ENCODE data around the gene LUC7L.

LUC7L gene

DNA sequence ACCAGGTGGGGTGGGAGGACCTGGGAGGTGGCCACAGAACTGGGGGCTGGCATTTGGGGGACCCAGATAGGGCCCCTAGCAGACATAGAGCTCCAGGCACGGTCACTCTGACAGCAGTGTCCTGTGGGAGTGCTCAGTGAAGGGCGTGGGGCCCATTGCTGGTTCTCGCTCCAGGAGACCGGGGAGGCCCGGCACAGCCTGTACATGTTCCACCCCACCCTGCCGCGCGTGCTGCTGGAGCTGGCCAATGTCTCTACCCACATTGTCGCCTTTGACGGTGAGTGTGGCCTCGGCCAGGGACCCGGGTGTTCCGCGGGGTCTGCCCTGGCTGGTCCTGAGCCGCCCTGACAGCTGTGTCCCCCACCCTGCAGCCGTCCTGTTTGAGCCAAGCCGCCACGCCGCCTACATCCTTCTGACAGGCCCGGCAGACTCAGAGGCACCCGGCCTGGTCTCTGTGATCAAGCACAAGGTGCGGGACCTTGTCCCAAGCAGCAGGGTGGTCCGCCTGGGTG, 35.2 kb upstream of the LUC7L start:
- no peaks in the 10 kb centered on the region for H3K9me3 ChIP-seq
- H3K36me3 ChIP-seq, result peaks cover 65% of the 10 kb centered on the region
- H3K27ac ChIP-seq, result no peak overlapping the region
- no peaks in the 10 kb centered on the region for H3K4me1 ChIP-seq (ENCODE audit: control insufficient read depth in 1 of 2, insufficient read depth in 1 of 2, low read depth in 1 of 2, low read length in 1 of 2)
- H3K4me3 ChIP-seq (ENCODE audit: low read depth in 1 of 2, low read length in 1 of 2), result no peak overlapping the region
- peaks cover 4% of the 10 kb centered on the region for H3K27me3 ChIP-seq
- TF ChIP-seq, protein P1, sequence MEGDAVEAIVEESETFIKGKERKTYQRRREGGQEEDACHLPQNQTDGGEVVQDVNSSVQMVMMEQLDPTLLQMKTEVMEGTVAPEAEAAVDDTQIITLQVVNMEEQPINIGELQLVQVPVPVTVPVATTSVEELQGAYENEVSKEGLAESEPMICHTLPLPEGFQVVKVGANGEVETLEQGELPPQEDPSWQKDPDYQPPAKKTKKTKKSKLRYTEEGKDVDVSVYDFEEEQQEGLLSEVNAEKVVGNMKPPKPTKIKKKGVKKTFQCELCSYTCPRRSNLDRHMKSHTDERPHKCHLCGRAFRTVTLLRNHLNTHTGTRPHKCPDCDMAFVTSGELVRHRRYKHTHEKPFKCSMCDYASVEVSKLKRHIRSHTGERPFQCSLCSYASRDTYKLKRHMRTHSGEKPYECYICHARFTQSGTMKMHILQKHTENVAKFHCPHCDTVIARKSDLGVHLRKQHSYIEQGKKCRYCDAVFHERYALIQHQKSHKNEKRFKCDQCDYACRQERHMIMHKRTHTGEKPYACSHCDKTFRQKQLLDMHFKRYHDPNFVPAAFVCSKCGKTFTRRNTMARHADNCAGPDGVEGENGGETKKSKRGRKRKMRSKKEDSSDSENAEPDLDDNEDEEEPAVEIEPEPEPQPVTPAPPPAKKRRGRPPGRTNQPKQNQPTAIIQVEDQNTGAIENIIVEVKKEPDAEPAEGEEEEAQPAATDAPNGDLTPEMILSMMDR (IDR thresholded peaks at IDR 0.05), result no peak

DNA sequence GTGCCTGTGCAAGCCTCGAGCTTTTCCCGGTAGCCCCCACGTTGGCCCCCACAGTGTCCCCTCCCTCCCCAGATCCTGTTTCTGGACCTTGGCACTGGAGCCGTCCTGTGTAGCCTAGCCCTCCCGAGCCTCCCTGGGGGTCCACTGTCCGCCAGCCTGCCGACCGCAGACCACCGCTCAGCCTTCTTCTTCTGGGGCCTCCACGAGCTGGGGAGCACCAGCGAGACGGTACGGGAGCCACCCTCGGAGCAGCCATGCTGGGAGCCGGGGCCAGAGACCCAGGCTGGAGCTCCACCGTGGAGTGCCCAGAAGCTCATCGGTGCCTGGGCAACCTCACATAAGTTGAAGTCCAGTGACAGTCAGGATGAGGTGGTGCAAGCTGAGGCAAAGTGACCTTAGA, 34.7 kb upstream of the LUC7L start:
- H3K36me3 ChIP-seq, result peaks cover 68% of the 10 kb centered on the region
- H3K4me3 ChIP-seq (ENCODE audit: low read depth in 1 of 2, low read length in 1 of 2), result no peak overlapping the region

DNA sequence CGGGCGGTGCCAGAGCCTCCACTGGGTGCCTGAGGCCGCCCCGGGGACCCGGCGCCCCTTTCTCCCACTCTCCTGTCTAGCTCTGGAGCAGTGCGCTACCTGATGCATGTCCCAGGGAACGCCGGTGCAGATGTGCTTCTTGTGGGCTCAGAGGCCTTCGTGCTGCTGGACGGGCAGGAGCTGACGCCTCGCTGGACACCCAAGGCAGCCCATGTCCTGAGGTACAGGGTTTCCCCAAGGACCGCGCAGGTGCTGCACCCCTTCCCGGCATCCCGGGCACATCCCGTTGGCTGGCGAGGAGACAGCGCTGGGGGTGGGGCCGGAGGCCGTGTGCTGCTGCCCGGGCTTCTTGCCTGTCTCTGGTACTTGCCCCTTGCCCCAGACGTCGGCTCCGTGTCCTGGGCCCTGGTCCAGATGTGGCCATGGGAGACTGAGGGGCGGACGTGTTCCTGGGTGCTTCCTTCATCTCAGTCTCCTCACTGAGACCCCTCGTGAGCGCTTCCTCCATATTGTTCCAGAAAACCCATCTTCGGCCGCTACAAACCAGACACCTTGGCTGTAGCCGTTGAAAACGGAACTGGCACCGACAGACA, 34.0 kb upstream of the LUC7L start:
- Histone ChIP-seq H3K36me3 (peaks cover 68% of the 10 kb centered on the region), H3K4me1 (ENCODE audit: control insufficient read depth in 1 of 2, insufficient read depth in 1 of 2, low read depth in 1 of 2, low read length in 1 of 2) (no peaks in the 10 kb centered on the region), H3K27me3 (no peaks in the 10 kb centered on the region), H3K4me3 (ENCODE audit: low read depth in 1 of 2, low read length in 1 of 2) (no peak overlapping the region), H3K27ac (no peak overlapping the region), H3K9me3 (no peaks in the 10 kb centered on the region)
- TF ChIP-seq, protein P1 (IDR thresholded peaks at IDR 0.05), result no peak

More for the DNA sequence above, 34.7 kb upstream of the LUC7L start:
- H3K9me3 ChIP-seq, result no peaks in the 10 kb centered on the region
- H3K27ac ChIP-seq, result no peak overlapping the region
- H3K4me1 ChIP-seq (ENCODE audit: control insufficient read depth in 1 of 2, insufficient read depth in 1 of 2, low read depth in 1 of 2, low read length in 1 of 2), result no peaks in the 10 kb centered on the region
- TF ChIP-seq, protein P1 (IDR thresholded peaks at IDR 0.05), result no peak
- no peaks in the 10 kb centered on the region for H3K27me3 ChIP-seq

DNA sequence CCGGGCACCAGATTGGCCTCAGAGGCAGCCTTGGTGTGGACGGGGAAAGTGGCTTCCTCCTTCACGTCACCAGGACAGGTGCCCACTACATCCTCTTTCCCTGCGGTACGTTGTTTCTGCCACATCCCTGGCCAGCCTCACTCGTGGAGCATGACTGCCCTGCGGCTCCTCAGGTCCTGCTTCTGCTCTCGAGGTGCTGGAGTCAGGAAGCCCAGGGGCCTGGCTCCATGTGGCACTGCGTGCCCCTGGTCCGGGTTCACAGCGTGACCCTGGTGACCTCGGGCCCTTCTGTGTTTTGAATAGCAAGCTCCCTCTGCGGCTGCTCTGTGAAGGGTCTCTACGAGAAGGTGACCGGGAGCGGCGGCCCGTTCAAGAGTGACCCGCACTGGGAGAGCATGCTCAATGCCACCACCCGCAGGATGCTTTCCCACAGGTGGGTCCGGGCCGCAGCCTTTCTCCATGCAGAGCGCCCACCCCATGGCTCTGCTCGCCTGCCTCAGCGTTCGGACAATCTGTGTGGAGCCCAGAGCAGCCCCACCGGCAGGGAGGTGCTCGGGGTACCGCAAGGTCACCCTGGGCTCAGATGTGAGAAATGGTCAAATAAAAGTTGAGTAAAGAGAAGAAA, 33.0 kb upstream of the LUC7L start:
- Histone ChIP-seq H3K27me3 (no peaks in the 10 kb centered on the region), H3K4me1 (ENCODE audit: control insufficient read depth in 1 of 2, insufficient read depth in 1 of 2, low read depth in 1 of 2, low read length in 1 of 2) (no peaks in the 10 kb centered on the region), H3K4me3 (ENCODE audit: low read depth in 1 of 2, low read length in 1 of 2) (no peak overlapping the region), H3K36me3 (peaks cover 68% of the 10 kb centered on the region), H3K27ac (no peak overlapping the region), H3K9me3 (no peaks in the 10 kb centered on the region)
- TF ChIP-seq, protein P1 (IDR thresholded peaks at IDR 0.05), result no peak

DNA sequence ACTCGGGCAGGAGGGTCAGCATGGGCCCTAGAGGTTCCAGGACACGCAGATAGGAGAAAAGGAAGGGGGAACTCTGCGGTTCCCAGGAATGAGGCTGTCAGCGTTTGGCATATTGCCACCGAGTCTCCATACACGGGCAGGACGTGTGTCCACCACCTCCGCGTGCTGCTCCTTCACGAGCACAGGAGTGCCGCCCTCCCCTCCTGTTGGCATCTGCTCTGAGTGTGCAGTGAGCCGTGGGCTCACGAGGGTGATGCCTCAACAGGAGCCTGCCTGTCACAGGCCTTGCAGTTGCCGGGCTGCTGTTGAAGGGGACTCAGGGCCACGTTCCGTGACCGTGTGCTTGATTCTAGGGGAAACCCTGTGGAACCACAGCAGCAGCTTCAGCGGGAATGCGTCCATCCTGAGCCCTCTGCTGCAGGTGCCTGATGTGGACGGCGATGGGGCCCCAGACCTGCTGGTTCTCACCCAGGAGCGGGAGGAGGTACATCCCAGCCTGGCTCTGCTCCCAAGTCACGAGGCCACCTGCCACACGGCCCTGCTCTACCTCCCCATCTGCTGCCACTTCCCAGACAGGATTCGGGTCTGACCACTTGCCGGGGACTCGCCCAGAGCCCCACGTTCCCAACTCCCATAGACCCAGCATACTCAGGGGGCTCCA, 31.9 kb upstream of the LUC7L start:
- Histone ChIP-seq H3K9me3 (no peaks in the 10 kb centered on the region), H3K36me3 (peaks cover 68% of the 10 kb centered on the region), H3K27ac (no peak overlapping the region), H3K4me3 (ENCODE audit: low read depth in 1 of 2, low read length in 1 of 2) (no peak overlapping the region), H3K27me3 (no peaks in the 10 kb centered on the region), H3K4me1 (ENCODE audit: control insufficient read depth in 1 of 2, insufficient read depth in 1 of 2, low read depth in 1 of 2, low read length in 1 of 2) (no peaks in the 10 kb centered on the region)
- TF ChIP-seq, protein P1 (IDR thresholded peaks at IDR 0.05), result no peak

All from neutrophil (primary cell).